ENCODE results near the gene KRTAP10-7. TPM values are rescaled to one million over a fixed set of nuclear protein-coding genes. Genes with fewer than 3 reads are reported as not detected.

The KRTAP10-7 gene
- total RNA-seq, 2 donors from 2014 or later: not detected

DNA sequence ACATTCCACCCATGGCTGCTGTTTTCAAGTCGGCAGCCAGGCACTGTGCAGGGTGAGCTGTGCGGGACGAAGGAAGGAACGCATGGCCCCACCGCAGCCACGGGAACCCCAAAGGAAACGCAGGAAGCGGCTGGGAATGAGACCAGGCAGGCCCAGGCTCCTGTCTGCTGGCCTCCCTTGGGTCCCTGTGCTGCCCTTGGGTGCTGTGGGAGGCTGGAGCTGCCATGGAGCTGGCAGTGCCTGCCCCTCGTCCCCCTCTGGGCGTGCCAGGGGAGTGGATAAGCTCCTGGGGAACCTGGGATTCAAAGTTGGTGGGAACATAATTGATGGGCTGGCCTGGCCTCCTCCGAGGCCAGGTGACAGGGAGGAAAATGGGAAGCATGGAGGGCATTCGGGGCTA, 32.1 kb upstream of the KRTAP10-7 start:
- DNase-seq: no peak
- no peak overlapping the region for H3K4me3 ChIP-seq

DNA sequence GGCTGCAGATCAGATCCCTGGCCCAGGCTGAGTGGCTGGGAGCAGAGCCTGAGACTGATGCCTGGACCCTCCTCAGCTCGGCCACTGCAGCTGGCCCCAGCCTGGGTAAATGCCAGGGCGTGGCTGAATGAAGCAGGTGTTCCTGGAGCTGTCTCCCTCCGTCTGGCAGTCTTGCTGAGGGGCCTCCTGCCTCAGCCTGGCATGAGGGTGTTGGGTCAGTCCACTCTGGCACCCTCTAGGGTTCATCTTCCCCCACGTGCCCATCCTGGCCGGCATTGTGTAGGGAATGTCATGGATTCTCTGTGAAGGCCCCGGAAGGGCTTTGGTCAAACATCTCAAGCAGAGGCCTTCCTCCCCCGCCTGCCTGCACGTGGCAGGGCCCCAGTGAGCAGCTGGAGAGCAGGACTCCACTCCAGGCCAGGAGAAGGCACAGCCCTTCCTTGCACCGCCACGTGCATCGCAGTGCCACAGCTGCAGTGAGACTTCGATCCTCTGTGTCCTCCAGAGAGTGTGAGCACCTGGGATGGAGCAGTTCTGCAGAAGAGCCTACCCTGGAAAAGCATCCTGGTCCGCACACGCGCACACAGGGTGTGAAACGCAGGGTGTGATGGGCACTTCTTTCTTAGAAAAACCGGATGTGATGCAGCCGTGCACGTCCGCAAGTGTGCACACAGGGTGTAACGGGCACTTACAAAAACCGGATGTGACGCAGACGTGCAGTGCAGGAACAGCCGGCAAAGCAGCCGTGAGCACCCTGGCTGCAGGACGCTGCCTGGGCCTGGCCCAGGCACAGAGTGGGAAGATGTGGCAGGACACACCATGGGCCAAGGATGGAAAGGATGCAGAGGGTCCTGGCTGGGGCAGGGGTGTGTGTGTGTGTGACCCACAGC, 31.5 kb upstream of the KRTAP10-7 start:
- Histone ChIP-seq H3K27me3 (no peaks in the 10 kb centered on the region), H3K36me3 (replicated peaks in 1 of 2; ENCODE audit: insufficient read depth in 1 of 2, low read depth in 2 of 2) (no peaks in the 10 kb centered on the region), H3K27ac (no peak overlapping the region), H3K4me3 (no peak overlapping the region), H3K9me3 (no peaks in the 10 kb centered on the region), H3K4me1 (no peaks in the 10 kb centered on the region)
- no peak for DNase-seq
- 62 to 67% methylated on average over 12 to 27 of the region's 27 CpGs for WGBS, 2 donors
- intact Hi-C loops (cut with DNase I): no loop called here
- ATAC-seq: no peak
- TF ChIP-seq POLR2A (IDR thresholded peaks at IDR 0.05): no peak
- TF ChIP-seq, protein P1, sequence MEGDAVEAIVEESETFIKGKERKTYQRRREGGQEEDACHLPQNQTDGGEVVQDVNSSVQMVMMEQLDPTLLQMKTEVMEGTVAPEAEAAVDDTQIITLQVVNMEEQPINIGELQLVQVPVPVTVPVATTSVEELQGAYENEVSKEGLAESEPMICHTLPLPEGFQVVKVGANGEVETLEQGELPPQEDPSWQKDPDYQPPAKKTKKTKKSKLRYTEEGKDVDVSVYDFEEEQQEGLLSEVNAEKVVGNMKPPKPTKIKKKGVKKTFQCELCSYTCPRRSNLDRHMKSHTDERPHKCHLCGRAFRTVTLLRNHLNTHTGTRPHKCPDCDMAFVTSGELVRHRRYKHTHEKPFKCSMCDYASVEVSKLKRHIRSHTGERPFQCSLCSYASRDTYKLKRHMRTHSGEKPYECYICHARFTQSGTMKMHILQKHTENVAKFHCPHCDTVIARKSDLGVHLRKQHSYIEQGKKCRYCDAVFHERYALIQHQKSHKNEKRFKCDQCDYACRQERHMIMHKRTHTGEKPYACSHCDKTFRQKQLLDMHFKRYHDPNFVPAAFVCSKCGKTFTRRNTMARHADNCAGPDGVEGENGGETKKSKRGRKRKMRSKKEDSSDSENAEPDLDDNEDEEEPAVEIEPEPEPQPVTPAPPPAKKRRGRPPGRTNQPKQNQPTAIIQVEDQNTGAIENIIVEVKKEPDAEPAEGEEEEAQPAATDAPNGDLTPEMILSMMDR (IDR thresholded peaks at IDR 0.05): no peak

More for the DNA sequence above, 32.1 kb upstream of the KRTAP10-7 start:
- no peaks in the 10 kb centered on the region for H3K36me3 ChIP-seq (replicated peaks in 1 of 2; ENCODE audit: insufficient read depth in 1 of 2, low read depth in 2 of 2)
- WGBS, 2 donors: 44 to 75% methylated on average over 2 to 6 of the region's 12 CpGs
- TF ChIP-seq POLR2A (IDR thresholded peaks at IDR 0.05): no peak
- TF ChIP-seq, protein P1 (IDR thresholded peaks at IDR 0.05): no peak
- no peak for ATAC-seq
- intact Hi-C loops (cut with DNase I): no loop called here
- no peaks in the 10 kb centered on the region for H3K27me3 ChIP-seq
- no peaks in the 10 kb centered on the region for H3K4me1 ChIP-seq
- no peak overlapping the region for H3K27ac ChIP-seq
- no peaks in the 10 kb centered on the region for H3K9me3 ChIP-seq

DNA sequence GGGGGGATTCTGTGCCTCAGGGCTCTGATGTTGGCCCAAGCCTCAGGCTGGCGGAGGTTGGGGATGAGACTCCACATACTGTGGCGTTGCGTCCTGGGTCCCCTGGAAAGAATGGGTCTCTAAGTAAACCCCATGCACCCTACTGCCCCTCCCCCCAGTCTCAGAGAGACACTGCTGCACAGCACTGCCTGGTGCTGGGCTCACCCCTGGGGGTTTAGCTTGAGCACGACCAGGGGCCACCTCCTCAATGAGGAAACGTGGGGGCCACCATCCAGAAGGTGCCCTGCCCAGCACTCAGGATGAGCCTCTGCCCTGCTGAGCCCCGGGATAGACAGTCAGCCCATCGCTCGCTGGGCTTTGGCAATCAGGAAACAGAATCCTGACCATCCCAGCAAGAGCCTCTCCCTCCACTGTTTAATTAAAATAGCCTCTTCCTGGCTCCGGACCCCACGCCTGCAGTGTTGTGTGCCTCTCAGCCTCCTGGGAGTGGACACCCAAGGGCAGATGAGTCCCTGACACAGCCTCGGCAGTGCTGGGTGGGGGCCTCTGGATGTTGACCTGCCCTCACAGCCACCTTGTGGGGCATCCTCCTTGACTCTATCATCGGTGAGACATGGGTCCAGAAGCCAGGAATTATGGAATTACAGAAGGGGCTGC, 30.4 kb upstream of the KRTAP10-7 start:
- intact Hi-C loops (cut with DNase I): no loop called here
- Histone ChIP-seq H3K9me3 (no peaks in the 10 kb centered on the region), H3K27me3 (peaks cover 0 to 4% of the 10 kb centered on the region in 2 donors), H3K4me1 (no peaks in the 10 kb centered on the region), H3K36me3 (replicated peaks in 1 of 2; ENCODE audit: insufficient read depth in 1 of 2, low read depth in 2 of 2) (no peaks in the 10 kb centered on the region), H3K27ac (no peak overlapping the region), H3K4me3 (no peak overlapping the region)
- ATAC-seq (no peak), DNase-seq (no peak)
- WGBS, 2 donors: 71 to 75% methylated on average over 12 of the region's 12 CpGs
- TF ChIP-seq, protein P1 (IDR thresholded peaks at IDR 0.05): no peak
- TF ChIP-seq POLR2A (IDR thresholded peaks at IDR 0.05): no peak

DNA sequence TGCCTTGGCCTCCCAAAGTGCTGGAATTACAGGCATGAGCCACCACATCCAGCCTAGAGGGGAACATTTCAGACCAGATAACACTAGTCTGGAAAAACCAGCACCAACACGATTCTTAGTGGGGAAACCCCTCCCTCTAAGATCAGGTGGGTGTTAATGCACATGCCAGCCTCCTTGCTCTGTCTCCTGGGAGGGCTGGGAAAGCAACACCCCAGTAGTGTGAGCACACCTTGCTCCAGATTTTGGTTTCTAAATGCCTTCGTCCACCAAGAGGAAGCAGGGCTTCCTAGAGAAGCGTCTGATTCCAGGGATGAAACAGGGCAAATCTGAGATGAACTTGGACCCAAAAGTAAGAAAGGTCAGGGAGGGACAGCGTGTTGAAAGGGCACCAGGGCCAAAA, 29.1 kb upstream of the KRTAP10-7 start:
- Histone ChIP-seq H3K27me3 (peaks cover 0 to 4% of the 10 kb centered on the region in 2 donors), H3K27ac (no peak overlapping the region), H3K9me3 (no peaks in the 10 kb centered on the region), H3K4me3 (no peak overlapping the region), H3K4me1 (no peaks in the 10 kb centered on the region), H3K36me3 (replicated peaks in 1 of 2; ENCODE audit: insufficient read depth in 1 of 2, low read depth in 2 of 2) (no peaks in the 10 kb centered on the region)
- intact Hi-C loops (cut with DNase I): no loop called here
- TF ChIP-seq, protein P1 (IDR thresholded peaks at IDR 0.05): no peak
- no peak for TF ChIP-seq POLR2A (IDR thresholded peaks at IDR 0.05)
- ATAC-seq (no peak), DNase-seq (no peak)
- 64 to 66% methylated on average over 3 to 4 of the region's 4 CpGs for WGBS, 2 donors
